WERI-Rb-1 (cell line): ENCODE measurements around the gene WARS2.

ENCODE experiments used
- DNase-seq: peaks from one replicate; pipeline ENCODE4 v3.0.0-alpha.2; 2020
- H3K27ac ChIP-seq: fragments of 250-450 bp; sonication (Bioruptor Pico); 2 replicates; pipeline ENCODE4 v1.5.1; 2020; ENCODE audit warnings: mild to moderate bottlenecking, moderate library complexity
- H3K27me3 ChIP-seq: fragments of 250-450 bp; sonication (Bioruptor Pico); 2 replicates; pipeline ENCODE4 v1.5.1; 2021; ENCODE audit warnings: mild to moderate bottlenecking, low read depth, moderate library complexity; ENCODE audit not compliant: insufficient read depth, severe bottlenecking
- H3K36me3 ChIP-seq: fragments of 250-450 bp; sonication (Bioruptor Pico); 2 replicates; pipeline ENCODE4 v1.5.1; 2020; ENCODE audit warnings: mild to moderate bottlenecking, moderate library complexity
- H3K4me3 ChIP-seq: 2 replicates; pipeline ENCODE4 v1.5.1; 2011; ENCODE audit warnings: low read depth, mild to moderate bottlenecking, control low read depth, low read length
- H3K9me3 ChIP-seq: fragments of 250-450 bp; sonication (Bioruptor Pico); 2 replicates; pipeline ENCODE4 v1.5.1; 2021; ENCODE audit warnings: mild to moderate bottlenecking, moderate library complexity; ENCODE audit not compliant: severe bottlenecking
- TF ChIP-seq, protein P1 (sequence below): IDR thresholded peaks from 2 replicates; pipeline ENCODE4 v1.5.1; 2011; ENCODE audit warnings: low read depth, mild to moderate bottlenecking, control low read depth, inconsistent platforms, low read length

The WARS2 gene

DNA sequence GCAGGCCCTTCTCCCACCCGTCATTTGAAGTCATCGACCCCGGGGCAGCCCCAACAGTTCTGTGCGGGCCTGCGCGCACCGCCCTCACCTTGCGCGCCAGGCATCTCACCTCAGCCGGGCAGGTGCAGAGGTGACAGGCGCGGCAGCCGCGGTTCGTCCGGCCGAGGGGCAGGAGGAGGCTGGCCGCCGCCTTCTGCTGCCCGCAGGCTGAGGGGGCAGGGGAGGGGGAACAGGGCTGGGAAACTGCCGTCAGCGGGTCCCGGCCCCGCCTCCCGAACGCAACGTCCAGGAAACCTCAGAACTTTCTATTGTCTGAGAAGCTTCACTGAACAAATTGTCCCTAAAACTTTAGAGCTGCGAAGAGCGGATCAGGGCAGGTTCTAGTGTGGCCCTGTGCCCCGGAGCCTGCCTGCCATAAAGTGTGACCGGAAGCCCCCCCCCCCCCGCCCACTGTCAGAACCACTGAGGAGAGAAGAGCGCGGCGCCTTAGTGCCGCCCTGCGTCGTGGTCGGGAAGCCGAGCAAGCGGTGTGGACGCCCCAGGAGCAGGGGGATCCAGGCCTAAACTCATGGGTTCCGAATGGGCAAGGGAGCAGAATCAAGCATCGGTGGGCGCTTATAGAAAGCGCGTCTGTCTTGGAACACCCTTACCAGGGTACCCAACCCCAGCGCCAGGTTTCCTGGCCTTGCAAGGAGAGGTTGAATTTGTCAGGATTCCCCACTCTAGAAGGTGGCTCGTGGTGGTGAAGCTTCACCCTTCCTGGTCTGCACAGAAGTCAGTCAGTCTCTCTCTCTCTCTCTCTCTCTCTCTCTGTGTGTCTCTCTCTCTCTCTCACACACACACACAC lies 139.0 kb downstream of the WARS2 start:
- TF ChIP-seq, protein P1, sequence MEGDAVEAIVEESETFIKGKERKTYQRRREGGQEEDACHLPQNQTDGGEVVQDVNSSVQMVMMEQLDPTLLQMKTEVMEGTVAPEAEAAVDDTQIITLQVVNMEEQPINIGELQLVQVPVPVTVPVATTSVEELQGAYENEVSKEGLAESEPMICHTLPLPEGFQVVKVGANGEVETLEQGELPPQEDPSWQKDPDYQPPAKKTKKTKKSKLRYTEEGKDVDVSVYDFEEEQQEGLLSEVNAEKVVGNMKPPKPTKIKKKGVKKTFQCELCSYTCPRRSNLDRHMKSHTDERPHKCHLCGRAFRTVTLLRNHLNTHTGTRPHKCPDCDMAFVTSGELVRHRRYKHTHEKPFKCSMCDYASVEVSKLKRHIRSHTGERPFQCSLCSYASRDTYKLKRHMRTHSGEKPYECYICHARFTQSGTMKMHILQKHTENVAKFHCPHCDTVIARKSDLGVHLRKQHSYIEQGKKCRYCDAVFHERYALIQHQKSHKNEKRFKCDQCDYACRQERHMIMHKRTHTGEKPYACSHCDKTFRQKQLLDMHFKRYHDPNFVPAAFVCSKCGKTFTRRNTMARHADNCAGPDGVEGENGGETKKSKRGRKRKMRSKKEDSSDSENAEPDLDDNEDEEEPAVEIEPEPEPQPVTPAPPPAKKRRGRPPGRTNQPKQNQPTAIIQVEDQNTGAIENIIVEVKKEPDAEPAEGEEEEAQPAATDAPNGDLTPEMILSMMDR, result no peak
- no peaks in the 10 kb centered on the region for H3K36me3 ChIP-seq
- peak overlapping the region; percentile 35 for H3K4me3 ChIP-seq
- H3K27me3 ChIP-seq, result peaks cover 16% of the 10 kb centered on the region
- peaks cover 4% of the 10 kb centered on the region for H3K9me3 ChIP-seq
- H3K27ac ChIP-seq, result no peak overlapping the region
- no peak for DNase-seq

DNA sequence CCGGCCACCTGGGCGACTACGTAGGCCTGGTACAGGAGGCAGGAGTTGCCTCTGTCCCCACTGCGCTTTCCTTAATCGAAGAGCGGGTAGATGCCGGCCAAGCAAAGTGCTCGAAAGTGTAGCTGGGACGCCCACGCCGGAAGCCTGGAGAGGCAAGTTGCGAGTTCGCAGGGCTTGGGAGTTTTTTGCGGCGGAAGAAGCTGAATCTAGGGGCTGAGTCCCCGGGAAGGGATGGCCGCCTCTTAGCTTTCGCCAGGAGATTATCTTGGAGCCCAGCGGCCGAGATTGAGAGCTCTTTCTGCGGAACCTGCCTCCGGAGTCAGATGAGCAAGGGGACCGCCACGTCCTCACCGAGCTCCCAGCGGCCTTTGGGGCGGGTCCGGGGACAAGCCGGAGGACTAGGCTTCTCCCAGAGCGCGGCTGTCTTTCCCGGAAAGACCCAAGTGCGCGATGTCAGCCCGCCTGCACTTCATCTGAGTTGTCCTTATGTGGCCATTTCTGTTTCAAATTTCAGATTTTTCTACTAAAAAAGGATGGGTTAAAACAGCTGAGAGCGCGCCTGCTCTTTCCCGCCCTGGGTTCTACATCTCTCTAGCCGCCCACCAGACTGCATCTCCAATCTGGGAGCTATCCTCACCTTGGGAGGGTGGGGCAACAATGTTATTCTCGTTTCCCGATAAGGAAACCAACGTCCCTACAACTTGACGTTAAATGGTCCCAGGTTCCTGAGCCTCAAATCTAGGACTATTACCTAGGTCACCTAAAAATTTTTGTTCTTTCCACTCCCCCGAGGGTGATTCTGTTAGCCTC lies 139.9 kb downstream of the WARS2 start:
- Histone ChIP-seq H3K27me3 (peaks cover 7% of the 10 kb centered on the region), H3K4me3 (peak overlapping the region; percentile 35), H3K36me3 (no peaks in the 10 kb centered on the region), H3K9me3 (no peaks in the 10 kb centered on the region), H3K27ac (no peak overlapping the region)
- TF ChIP-seq, protein P1, result no peak
- DNase-seq, result no peak

DNA sequence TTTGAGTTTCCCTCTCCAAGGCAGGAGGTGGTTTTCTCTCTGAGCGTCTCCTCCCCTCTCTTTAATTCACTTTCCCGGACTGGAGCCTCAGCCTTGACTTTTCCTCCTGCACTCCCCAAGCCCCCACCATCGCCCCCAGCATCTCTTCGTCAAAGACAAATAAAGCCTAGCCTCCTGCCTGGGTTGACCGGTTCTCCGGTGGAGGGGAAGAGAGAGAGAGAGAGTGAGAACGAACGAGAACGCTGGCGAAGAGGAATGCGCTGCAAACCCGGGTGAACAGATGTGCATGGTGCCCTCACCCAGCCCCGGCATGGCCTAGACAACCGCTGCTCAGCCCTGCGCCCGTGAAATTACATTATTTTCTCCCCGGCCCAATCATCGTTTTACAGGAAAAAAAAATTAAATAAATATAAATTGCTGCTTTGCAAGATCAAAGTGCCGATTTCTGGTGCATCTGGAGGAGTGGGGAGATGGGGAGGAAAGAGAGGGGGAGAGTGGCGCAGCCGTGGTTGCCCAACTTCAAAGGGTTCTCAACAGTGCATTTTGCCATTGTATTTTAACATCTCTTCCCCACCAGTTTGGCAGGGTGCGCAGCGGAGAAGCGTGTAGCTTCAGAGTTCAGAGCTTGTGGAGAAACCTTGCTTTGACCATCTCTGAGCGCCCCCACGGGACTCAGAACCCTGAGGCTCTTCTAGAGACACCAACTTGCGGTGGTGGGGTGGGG lies 140.9 kb downstream of the WARS2 start:
- peaks cover 7% of the 10 kb centered on the region for H3K27me3 ChIP-seq
- H3K36me3 ChIP-seq, result no peaks in the 10 kb centered on the region
- H3K27ac ChIP-seq, result no peak overlapping the region
- no peaks in the 10 kb centered on the region for H3K9me3 ChIP-seq
- no peak overlapping the region for H3K4me3 ChIP-seq
- no peak for DNase-seq
- TF ChIP-seq, protein P1, result no peak

DNA sequence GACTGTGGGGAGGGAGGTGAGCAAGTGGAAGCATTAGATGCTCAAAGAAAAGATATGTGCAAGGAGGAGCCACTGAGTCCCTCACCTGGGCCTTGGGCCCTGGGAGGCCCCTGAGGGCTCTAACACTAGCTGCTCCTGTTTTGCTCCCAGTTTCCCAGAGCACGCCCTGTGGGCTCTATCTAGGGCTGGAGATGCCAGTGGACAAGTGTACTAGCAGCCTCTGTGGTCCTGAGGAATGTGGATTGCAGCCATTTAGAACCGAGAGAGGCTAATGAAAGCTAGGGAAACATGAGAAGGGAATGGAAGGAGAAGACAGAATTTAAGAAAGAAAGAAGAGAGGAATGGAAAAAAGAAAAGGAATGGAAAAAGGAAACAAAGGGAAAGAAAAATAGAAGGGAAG lies 142.3 kb downstream of the WARS2 start:
- Histone ChIP-seq H3K4me3 (no peak overlapping the region), H3K36me3 (no peaks in the 10 kb centered on the region), H3K27ac (no peak overlapping the region), H3K9me3 (no peaks in the 10 kb centered on the region), H3K27me3 (peaks cover 7% of the 10 kb centered on the region)
- no peak for DNase-seq
- TF ChIP-seq, protein P1, result no peak

DNA sequence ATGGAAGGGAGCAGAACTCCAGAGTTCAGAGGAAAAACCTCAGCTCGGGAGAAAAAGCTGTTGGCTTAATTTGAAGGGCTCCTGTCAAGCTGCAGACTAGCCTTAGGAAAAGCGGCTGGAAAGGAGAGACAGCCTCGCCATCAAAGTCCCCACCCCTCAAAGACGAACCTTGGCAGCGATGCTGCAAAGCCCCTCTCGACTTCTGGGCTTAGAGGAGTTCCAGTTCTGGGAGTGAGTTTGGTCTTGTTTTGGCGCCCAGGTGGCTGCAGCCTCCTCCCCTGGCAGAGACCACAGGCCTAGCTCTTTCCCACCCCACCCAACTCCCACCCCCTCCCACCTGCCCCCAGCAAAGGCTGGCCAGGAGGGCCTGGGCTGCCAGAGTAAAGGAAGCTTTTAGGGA lies 143.2 kb downstream of the WARS2 start:
- Histone ChIP-seq H3K27me3 (peaks cover 7% of the 10 kb centered on the region), H3K4me3 (no peak overlapping the region), H3K27ac (no peak overlapping the region), H3K9me3 (no peaks in the 10 kb centered on the region), H3K36me3 (no peaks in the 10 kb centered on the region)
- TF ChIP-seq, protein P1, result no peak
- DNase-seq, result no peak
